ENCODE results near the gene NME5.
"Not testable (repeated sequence)": the region's sequence is repeated elsewhere in the genome, so short reads cannot be mapped to it uniquely, and the experiment has no call there.

The NME5 gene

GRCh38 chr5:138096363-138096762, 42.9 kb downstream of the NME5 start:
- no peak overlapping the region for H3K9ac ChIP-seq (ENCODE audit: low read length)
- H3K36me3 ChIP-seq (ENCODE audit: control insufficient read depth, insufficient read depth, low read length): no peaks in the 10 kb centered on the region
- no peaks in the 10 kb centered on the region for H3K9me3 ChIP-seq (ENCODE audit: control insufficient read depth, low read length)
- H3K4me1 ChIP-seq (ENCODE audit: control insufficient read depth, insufficient read depth, low read length): no peaks in the 10 kb centered on the region
- H3K27me3 ChIP-seq (ENCODE audit: control insufficient read depth, insufficient read depth, low read length): peaks cover 3% of the 10 kb centered on the region
- no peak overlapping the region for H3K4me3 ChIP-seq (ENCODE audit: low read length)

- no peaks in the 10 kb centered on the region for H3K4me1 ChIP-seq (ENCODE audit: control insufficient read depth, insufficient read depth, low read length)
- H3K27me3 ChIP-seq (ENCODE audit: control insufficient read depth, insufficient read depth, low read length): peaks cover 3% of the 10 kb centered on the region
- no peaks in the 10 kb centered on the region for H3K36me3 ChIP-seq (ENCODE audit: control insufficient read depth, insufficient read depth, low read length)
- no peaks in the 10 kb centered on the region for H3K9me3 ChIP-seq (ENCODE audit: control insufficient read depth, low read length)
- H3K9ac ChIP-seq (ENCODE audit: low read length): no peak overlapping the region
- H3K4me3 ChIP-seq (ENCODE audit: low read length): no peak overlapping the region
Measured at GRCh38 chr5:138095100-138095907, 43.9 kb downstream of the NME5 start.

GRCh38 chr5:138093036-138093435, 46.2 kb downstream of the NME5 start:
- Histone ChIP-seq H3K27me3 (ENCODE audit: control insufficient read depth, insufficient read depth, low read length) (no peaks in the 10 kb centered on the region), H3K4me3 (ENCODE audit: low read length) (no peak overlapping the region), H3K9ac (ENCODE audit: low read length) (no peak overlapping the region), H3K9me3 (ENCODE audit: control insufficient read depth, low read length) (no peaks in the 10 kb centered on the region), H3K4me1 (ENCODE audit: control insufficient read depth, insufficient read depth, low read length) (no peaks in the 10 kb centered on the region), H3K36me3 (ENCODE audit: control insufficient read depth, insufficient read depth, low read length) (no peaks in the 10 kb centered on the region)

GRCh38 chr5:138092301-138092700, 46.9 kb downstream of the NME5 start:
- no peaks in the 10 kb centered on the region for H3K27me3 ChIP-seq (ENCODE audit: control insufficient read depth, insufficient read depth, low read length)
- H3K9ac ChIP-seq (ENCODE audit: low read length): no peak overlapping the region
- H3K36me3 ChIP-seq (ENCODE audit: control insufficient read depth, insufficient read depth, low read length): no peaks in the 10 kb centered on the region
- no peaks in the 10 kb centered on the region for H3K4me1 ChIP-seq (ENCODE audit: control insufficient read depth, insufficient read depth, low read length)
- H3K9me3 ChIP-seq (ENCODE audit: control insufficient read depth, low read length): no peaks in the 10 kb centered on the region
- no peak overlapping the region for H3K4me3 ChIP-seq (ENCODE audit: low read length)

GRCh38 chr5:138091685-138092084, 47.5 kb downstream of the NME5 start:
- no peaks in the 10 kb centered on the region for H3K4me1 ChIP-seq (ENCODE audit: control insufficient read depth, insufficient read depth, low read length)
- H3K4me3 ChIP-seq (ENCODE audit: low read length): no peak overlapping the region
- no peaks in the 10 kb centered on the region for H3K27me3 ChIP-seq (ENCODE audit: control insufficient read depth, insufficient read depth, low read length)
- H3K36me3 ChIP-seq (ENCODE audit: control insufficient read depth, insufficient read depth, low read length): no peaks in the 10 kb centered on the region
- no peak overlapping the region for H3K9ac ChIP-seq (ENCODE audit: low read length)
- no peaks in the 10 kb centered on the region for H3K9me3 ChIP-seq (ENCODE audit: control insufficient read depth, low read length)

- Histone ChIP-seq H3K9me3 (ENCODE audit: control insufficient read depth, low read length) (no peaks in the 10 kb centered on the region), H3K36me3 (ENCODE audit: control insufficient read depth, insufficient read depth, low read length) (no peaks in the 10 kb centered on the region), H3K4me1 (ENCODE audit: control insufficient read depth, insufficient read depth, low read length) (no peaks in the 10 kb centered on the region), H3K27me3 (ENCODE audit: control insufficient read depth, insufficient read depth, low read length) (no peaks in the 10 kb centered on the region), H3K4me3 (ENCODE audit: low read length) (no peak within 1 kb of the TSS), H3K9ac (ENCODE audit: low read length) (no peak within 1 kb of the TSS)
Measured at GRCh38 chr5:138083702-138084101, 55.5 kb downstream of the NME5 start, which contains the start of gene WNT8A. Gene WNT8A, plus strand, starts transcription at chr5:138084033. Its CDS starts 95 bp downstream, at chr5:138084128.

GRCh38 chr5:138082033-138082432, 57.2 kb downstream of the NME5 start:
- no peaks in the 10 kb centered on the region for H3K27me3 ChIP-seq (ENCODE audit: control insufficient read depth, insufficient read depth, low read length)
- H3K36me3 ChIP-seq (ENCODE audit: control insufficient read depth, insufficient read depth, low read length): no peaks in the 10 kb centered on the region
- H3K4me3 ChIP-seq (ENCODE audit: low read length): no peak overlapping the region
- no peak overlapping the region for H3K9ac ChIP-seq (ENCODE audit: low read length)
- H3K4me1 ChIP-seq (ENCODE audit: control insufficient read depth, insufficient read depth, low read length): no peaks in the 10 kb centered on the region
- no peaks in the 10 kb centered on the region for H3K9me3 ChIP-seq (ENCODE audit: control insufficient read depth, low read length)

- Histone ChIP-seq H3K9me3 (ENCODE audit: control insufficient read depth, low read length) (no peaks in the 10 kb centered on the region), H3K9ac (ENCODE audit: low read length) (no peak overlapping the region), H3K36me3 (ENCODE audit: control insufficient read depth, insufficient read depth, low read length) (no peaks in the 10 kb centered on the region), H3K27me3 (ENCODE audit: control insufficient read depth, insufficient read depth, low read length) (no peaks in the 10 kb centered on the region), H3K4me3 (ENCODE audit: low read length) (no peak overlapping the region), H3K4me1 (ENCODE audit: control insufficient read depth, insufficient read depth, low read length) (no peaks in the 10 kb centered on the region)
Measured at GRCh38 chr5:138078006-138078643, 61.1 kb downstream of the NME5 start.

- Histone ChIP-seq H3K4me3 (ENCODE audit: low read length) (no peak overlapping the region), H3K27me3 (ENCODE audit: control insufficient read depth, insufficient read depth, low read length) (no peaks in the 10 kb centered on the region), H3K4me1 (ENCODE audit: control insufficient read depth, insufficient read depth, low read length) (no peaks in the 10 kb centered on the region), H3K36me3 (ENCODE audit: control insufficient read depth, insufficient read depth, low read length) (no peaks in the 10 kb centered on the region), H3K9ac (ENCODE audit: low read length) (no peak overlapping the region), H3K9me3 (ENCODE audit: control insufficient read depth, low read length) (no peaks in the 10 kb centered on the region)
Measured at GRCh38 chr5:138077064-138077696, 62.0 kb downstream of the NME5 start.

- not testable (repeated sequence) for H3K36me3 ChIP-seq (ENCODE audit: control insufficient read depth, insufficient read depth, low read length); H3K27me3 ChIP-seq (ENCODE audit: control insufficient read depth, insufficient read depth, low read length); H3K9me3 ChIP-seq (ENCODE audit: control insufficient read depth, low read length); H3K4me1 ChIP-seq (ENCODE audit: control insufficient read depth, insufficient read depth, low read length); H3K4me3 ChIP-seq (ENCODE audit: low read length); H3K9ac ChIP-seq (ENCODE audit: low read length)
Measured at GRCh38 chr5:138070026-138070425, 69.2 kb downstream of the NME5 start.

- no peaks in the 10 kb centered on the region for H3K9me3 ChIP-seq (ENCODE audit: control insufficient read depth, low read length)
- H3K9ac ChIP-seq (ENCODE audit: low read length): no peak overlapping the region
Measured at GRCh38 chr5:138068742-138069600, 70.3 kb downstream of the NME5 start.

More at GRCh38 chr5:138068742-138069600, 70.3 kb downstream of the NME5 start:
- Histone ChIP-seq H3K4me3 (ENCODE audit: low read length) (no peak overlapping the region), H3K36me3 (ENCODE audit: control insufficient read depth, insufficient read depth, low read length) (no peaks in the 10 kb centered on the region), H3K27me3 (ENCODE audit: control insufficient read depth, insufficient read depth, low read length) (no peaks in the 10 kb centered on the region), H3K4me1 (ENCODE audit: control insufficient read depth, insufficient read depth, low read length) (no peaks in the 10 kb centered on the region)

Measured in mucosa of stomach (tissue), 1 donor.